ENCODE data around the gene MALRD1.

Gene MALRD1

DNA sequence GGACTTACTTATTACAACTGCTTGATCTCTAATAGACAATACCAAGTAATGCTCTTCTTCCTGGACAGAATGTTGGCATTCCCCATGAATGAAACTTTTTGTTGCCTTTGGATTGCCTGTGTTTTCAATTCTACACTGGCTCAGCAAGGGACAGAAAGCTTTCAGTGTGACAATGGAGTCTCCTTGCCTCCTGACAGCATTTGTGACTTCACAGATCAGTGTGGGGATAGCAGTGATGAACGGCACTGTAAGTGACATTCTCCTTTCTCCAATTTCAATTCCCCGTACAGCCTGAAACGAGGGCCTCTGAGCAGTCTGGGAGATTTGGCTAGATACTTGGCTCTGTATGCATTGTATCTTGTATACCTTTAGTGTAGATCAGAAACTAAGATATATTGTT lies 290 bp downstream of the MALRD1 start:
- no peak for DNase-seq (ENCODE audit: low read depth in 2 of 2)
- TF ChIP-seq, protein P1, sequence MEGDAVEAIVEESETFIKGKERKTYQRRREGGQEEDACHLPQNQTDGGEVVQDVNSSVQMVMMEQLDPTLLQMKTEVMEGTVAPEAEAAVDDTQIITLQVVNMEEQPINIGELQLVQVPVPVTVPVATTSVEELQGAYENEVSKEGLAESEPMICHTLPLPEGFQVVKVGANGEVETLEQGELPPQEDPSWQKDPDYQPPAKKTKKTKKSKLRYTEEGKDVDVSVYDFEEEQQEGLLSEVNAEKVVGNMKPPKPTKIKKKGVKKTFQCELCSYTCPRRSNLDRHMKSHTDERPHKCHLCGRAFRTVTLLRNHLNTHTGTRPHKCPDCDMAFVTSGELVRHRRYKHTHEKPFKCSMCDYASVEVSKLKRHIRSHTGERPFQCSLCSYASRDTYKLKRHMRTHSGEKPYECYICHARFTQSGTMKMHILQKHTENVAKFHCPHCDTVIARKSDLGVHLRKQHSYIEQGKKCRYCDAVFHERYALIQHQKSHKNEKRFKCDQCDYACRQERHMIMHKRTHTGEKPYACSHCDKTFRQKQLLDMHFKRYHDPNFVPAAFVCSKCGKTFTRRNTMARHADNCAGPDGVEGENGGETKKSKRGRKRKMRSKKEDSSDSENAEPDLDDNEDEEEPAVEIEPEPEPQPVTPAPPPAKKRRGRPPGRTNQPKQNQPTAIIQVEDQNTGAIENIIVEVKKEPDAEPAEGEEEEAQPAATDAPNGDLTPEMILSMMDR (IDR thresholded peaks at IDR 0.05; ENCODE audit: low read depth, low read length) = no peak

DNA sequence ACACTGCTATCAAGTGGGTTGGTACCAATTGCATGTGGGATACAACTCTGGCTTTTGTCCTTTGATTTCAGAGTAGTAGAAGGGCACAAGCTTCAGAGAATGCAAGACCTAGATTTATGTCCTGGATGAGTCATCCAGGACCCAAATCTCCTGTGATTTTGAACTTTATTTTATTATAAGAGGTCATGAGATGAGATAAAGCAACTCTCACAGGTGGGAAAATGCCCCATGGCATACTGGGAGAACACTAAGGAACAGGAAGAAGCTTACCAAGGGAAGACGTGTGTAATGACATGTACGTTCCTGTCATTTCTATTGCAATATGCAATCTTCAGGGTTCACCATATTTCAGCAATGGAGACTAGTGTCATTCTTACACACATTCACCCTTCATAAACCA lies 966 bp downstream of the MALRD1 start:
- H3K4me3 ChIP-seq (replicated peaks in 1 of 2; ENCODE audit: low read depth in 2 of 2, low read length in 2 of 2) = no peak overlapping the region
- DNase-seq (ENCODE audit: low read depth in 2 of 2) = no peak
- TF ChIP-seq, protein P1 (IDR thresholded peaks at IDR 0.05; ENCODE audit: low read depth, low read length) = no peak

More for the DNA sequence above, 290 bp downstream of the MALRD1 start:
- no peak overlapping the region for H3K4me3 ChIP-seq (replicated peaks in 1 of 2; ENCODE audit: low read depth in 2 of 2, low read length in 2 of 2)

DNA sequence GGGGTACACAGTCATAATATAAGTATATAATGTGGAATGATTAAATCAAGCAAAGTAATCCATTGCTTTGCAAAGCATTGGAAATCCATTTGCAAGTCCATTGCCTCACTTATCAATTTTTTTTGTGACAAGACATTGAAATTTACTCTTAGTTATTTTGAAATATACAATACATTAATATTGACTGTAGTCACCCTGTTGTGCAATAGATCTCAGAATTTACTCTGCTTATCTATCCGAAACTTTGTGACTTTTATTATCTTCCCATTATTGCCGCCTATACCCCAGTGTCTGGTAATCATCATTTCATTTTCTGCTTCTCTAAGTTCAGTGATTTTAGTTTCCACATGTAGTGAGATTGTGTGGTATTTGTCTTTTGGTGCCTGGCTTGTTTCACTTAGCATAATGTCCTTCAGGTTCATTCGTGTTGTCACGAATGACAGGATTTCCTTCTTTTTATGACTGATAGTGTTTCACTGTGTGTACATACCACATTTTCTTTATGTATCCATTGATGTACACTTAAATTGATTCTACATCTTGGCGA lies 5.8 kb downstream of the MALRD1 start:
- TF ChIP-seq, protein P1 (IDR thresholded peaks at IDR 0.05; ENCODE audit: low read depth, low read length) = no peak
- no peak overlapping the region for H3K4me3 ChIP-seq (replicated peaks in 1 of 2; ENCODE audit: low read depth in 2 of 2, low read length in 2 of 2)
- no peak for DNase-seq (ENCODE audit: low read depth in 2 of 2)

DNA sequence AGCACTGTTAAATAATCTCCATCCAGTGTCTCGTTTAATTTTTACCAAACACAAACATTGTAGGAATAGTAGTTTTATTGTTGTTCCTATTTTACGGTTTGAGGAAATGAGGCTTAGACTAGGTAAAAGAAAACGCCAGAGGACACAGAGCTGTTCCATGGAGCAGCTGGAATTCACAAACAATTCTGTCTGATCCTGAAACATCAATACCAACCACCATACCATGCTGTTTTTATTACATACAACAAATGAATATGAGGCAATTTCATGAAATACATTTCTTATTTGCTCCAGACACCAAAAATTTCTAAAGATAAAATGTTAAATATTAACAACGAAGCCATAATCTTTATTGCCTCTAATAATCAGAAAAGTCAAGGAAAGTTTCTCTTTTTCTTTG lies 9.4 kb downstream of the MALRD1 start:
- no peak overlapping the region for H3K4me3 ChIP-seq (replicated peaks in 1 of 2; ENCODE audit: low read depth in 2 of 2, low read length in 2 of 2)
- TF ChIP-seq, protein P1 (IDR thresholded peaks at IDR 0.05; ENCODE audit: low read depth, low read length) = no peak
- DNase-seq (ENCODE audit: low read depth in 2 of 2) = no peak

DNA sequence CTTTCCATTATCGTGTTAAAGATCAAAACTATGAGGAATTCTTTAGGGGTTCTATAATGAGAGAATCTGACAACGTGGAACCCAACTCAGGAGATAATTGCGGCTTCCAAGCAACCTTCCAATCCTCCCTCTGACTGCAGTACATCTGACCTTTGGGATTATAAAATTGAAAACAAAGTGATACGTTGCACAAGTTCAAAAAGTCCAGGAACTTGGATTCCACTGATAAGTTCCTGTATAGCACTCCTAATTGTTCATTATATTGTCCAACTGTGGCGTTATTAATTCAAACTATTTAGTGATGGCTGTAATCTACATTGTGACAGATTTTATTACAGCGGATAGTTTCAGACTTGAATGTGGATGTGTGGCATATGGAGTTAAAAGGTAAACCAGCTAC lies 15.4 kb downstream of the MALRD1 start:
- TF ChIP-seq, protein P1 (IDR thresholded peaks at IDR 0.05; ENCODE audit: low read depth, low read length) = no peak
- DNase-seq (ENCODE audit: low read depth in 2 of 2) = no peak
- H3K4me3 ChIP-seq (replicated peaks in 1 of 2; ENCODE audit: low read depth in 2 of 2, low read length in 2 of 2) = no peak overlapping the region

DNA sequence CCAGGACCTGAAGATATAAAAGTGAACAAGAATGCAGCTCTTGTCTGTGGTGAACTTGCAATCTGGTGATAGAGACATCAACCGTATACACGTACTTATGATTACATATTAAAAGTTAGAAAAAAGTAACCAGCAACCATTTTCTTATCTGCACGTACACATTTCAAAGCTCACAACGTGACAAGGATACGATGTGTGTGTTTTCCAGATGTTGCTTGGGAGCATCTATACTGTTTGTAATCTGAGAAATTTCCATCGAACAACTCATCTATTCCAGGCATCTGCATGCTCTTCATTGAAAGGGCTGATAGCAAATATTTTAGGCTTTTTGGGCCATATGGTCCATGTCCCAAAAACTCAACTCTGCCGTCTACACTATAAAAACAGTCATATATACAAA lies 23.3 kb downstream of the MALRD1 start:
- H3K4me3 ChIP-seq (replicated peaks in 1 of 2; ENCODE audit: low read depth in 2 of 2, low read length in 2 of 2) = no peak overlapping the region
- TF ChIP-seq, protein P1 (IDR thresholded peaks at IDR 0.05; ENCODE audit: low read depth, low read length) = no peak
- no peak for DNase-seq (ENCODE audit: low read depth in 2 of 2)

DNA sequence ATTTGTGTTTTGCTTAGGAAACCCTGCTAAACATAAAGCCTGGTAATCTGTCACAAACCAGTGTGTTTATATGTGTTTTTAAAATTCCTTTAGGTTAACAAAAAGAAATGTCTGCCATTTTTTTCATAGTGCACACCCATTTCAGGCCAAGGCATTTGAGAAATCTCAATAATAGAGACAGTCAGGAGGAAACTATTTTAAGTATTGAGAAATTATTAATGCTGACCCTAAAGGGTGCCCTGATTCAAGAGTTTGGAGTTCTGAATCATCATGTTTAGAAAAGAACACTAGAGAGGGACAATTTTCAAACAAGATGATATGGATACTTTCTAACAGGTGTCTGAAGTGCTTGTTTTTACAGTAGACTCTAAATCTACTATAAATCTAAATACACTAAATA lies 28.7 kb downstream of the MALRD1 start:
- H3K4me3 ChIP-seq (replicated peaks in 1 of 2; ENCODE audit: low read depth in 2 of 2, low read length in 2 of 2) = no peak overlapping the region
- DNase-seq (ENCODE audit: low read depth in 2 of 2) = no peak
- TF ChIP-seq, protein P1 (IDR thresholded peaks at IDR 0.05; ENCODE audit: low read depth, low read length) = no peak
